Ishikawa (cell line): ENCODE results near the gene TMEM134.

Experiments
- CREB1 ChIP-seq: IDR thresholded peaks from 2 replicates; pipeline ENCODE4 v1.6.1; 2012; ENCODE audit warnings: low read depth
- EGR1 ChIP-seq: IDR thresholded peaks from 2 replicates; pipeline ENCODE4 v1.6.1; 2012
- TAF1 ChIP-seq: IDR thresholded peaks from 2 replicates; pipeline ENCODE4 v1.6.1; 2012; ENCODE audit warnings: low read depth, mild to moderate bottlenecking
- TCF12 ChIP-seq: IDR thresholded peaks from 2 replicates; pipeline ENCODE4 v1.6.1; 2012; ENCODE audit warnings: low read depth
- TF ChIP-seq, protein P1 (sequence below): IDR thresholded peaks from 2 replicates; pipeline ENCODE4 v1.6.1; 2012
- TF ChIP-seq, protein P2 (sequence below): IDR thresholded peaks from 2 replicates; pipeline ENCODE4 v1.6.1; 2012
- TF ChIP-seq, protein P3 (sequence below): IDR thresholded peaks from 2 replicates; pipeline ENCODE4 v1.6.1; 2012; ENCODE audit warnings: low read depth, mild to moderate bottlenecking

DNA sequence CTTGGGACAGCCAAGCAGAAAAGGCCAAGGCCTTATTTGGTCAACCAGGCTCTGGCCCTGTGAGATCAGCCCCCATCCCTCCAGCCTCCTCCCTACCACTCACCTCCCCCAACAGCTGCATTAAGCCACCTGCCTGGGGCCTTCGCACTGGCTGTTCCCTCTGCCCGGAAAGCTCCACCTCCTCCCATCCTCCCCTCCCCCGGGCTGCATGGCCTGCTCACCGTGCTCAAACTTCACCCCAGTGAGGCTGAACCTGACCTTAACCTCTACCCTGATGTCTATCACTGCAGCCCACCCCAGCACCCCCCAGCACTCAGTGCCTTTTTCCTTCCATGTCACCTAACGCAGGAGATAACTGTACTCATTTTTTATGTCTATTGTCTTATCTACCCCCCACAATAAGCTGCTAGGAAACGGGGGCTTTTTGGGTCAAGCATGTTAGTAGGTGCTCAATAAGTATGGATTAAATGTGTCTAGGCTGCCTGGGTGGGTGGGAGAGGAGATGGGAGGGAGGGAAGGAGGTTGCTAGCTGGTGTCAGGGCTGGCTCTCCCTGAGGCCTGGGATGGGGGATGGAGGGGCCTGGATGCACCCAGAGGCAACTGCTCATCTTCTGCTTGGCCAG lies 32.5 kb downstream of the TMEM134 start:
- TF ChIP-seq CREB1: no peak
- TF ChIP-seq, protein P1, sequence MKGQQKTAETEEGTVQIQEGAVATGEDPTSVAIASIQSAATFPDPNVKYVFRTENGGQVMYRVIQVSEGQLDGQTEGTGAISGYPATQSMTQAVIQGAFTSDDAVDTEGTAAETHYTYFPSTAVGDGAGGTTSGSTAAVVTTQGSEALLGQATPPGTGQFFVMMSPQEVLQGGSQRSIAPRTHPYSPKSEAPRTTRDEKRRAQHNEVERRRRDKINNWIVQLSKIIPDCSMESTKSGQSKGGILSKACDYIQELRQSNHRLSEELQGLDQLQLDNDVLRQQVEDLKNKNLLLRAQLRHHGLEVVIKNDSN: no peak
- TF ChIP-seq, protein P2, sequence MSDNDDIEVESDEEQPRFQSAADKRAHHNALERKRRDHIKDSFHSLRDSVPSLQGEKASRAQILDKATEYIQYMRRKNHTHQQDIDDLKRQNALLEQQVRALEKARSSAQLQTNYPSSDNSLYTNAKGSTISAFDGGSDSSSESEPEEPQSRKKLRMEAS: no peak
- TF ChIP-seq, protein P3, sequence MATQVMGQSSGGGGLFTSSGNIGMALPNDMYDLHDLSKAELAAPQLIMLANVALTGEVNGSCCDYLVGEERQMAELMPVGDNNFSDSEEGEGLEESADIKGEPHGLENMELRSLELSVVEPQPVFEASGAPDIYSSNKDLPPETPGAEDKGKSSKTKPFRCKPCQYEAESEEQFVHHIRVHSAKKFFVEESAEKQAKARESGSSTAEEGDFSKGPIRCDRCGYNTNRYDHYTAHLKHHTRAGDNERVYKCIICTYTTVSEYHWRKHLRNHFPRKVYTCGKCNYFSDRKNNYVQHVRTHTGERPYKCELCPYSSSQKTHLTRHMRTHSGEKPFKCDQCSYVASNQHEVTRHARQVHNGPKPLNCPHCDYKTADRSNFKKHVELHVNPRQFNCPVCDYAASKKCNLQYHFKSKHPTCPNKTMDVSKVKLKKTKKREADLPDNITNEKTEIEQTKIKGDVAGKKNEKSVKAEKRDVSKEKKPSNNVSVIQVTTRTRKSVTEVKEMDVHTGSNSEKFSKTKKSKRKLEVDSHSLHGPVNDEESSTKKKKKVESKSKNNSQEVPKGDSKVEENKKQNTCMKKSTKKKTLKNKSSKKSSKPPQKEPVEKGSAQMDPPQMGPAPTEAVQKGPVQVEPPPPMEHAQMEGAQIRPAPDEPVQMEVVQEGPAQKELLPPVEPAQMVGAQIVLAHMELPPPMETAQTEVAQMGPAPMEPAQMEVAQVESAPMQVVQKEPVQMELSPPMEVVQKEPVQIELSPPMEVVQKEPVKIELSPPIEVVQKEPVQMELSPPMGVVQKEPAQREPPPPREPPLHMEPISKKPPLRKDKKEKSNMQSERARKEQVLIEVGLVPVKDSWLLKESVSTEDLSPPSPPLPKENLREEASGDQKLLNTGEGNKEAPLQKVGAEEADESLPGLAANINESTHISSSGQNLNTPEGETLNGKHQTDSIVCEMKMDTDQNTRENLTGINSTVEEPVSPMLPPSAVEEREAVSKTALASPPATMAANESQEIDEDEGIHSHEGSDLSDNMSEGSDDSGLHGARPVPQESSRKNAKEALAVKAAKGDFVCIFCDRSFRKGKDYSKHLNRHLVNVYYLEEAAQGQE: no peak
- no peak for TF ChIP-seq TAF1
- TF ChIP-seq TCF12: no peak
- TF ChIP-seq EGR1: no peak
